ENCODE data around the gene NELFB.

Gene NELFB

GRCh38 chr9:137305798-137306065 is 50.6 kb downstream of the NELFB start:
- in situ Hi-C loops (cut with MboI; ENCODE audit: low sequenced_read_pairs, unreplicated experiment): no loop called here
- DNase-seq (ENCODE audit: low spot score): no peak
- TF ChIP-seq CTCF (IDR thresholded peaks at IDR 0.05; ENCODE audit: borderline replicate concordance, control extremely low read depth, extremely low read depth, insufficient read depth, missing control alignments): no peak

- in situ Hi-C loops (cut with MboI; ENCODE audit: low sequenced_read_pairs, unreplicated experiment): no loop called here
- no peak for DNase-seq (ENCODE audit: low spot score)
- TF ChIP-seq CTCF (IDR thresholded peaks at IDR 0.05; ENCODE audit: borderline replicate concordance, control extremely low read depth, extremely low read depth, insufficient read depth, missing control alignments): no peak
Observed at GRCh38 chr9:137306066-137306849, 51.1 kb downstream of the NELFB start.

- no peak for TF ChIP-seq CTCF (IDR thresholded peaks at IDR 0.05; ENCODE audit: borderline replicate concordance, control extremely low read depth, extremely low read depth, insufficient read depth, missing control alignments)
- in situ Hi-C loops (cut with MboI; ENCODE audit: low sequenced_read_pairs, unreplicated experiment): no loop called here
- DNase-seq (ENCODE audit: low spot score): no peak
Observed at GRCh38 chr9:137306850-137307254, 51.7 kb downstream of the NELFB start.

- TF ChIP-seq CTCF (IDR thresholded peaks at IDR 0.05; ENCODE audit: borderline replicate concordance, control extremely low read depth, extremely low read depth, insufficient read depth, missing control alignments): no peak
- in situ Hi-C loops (cut with MboI; ENCODE audit: low sequenced_read_pairs, unreplicated experiment): no loop called here
- DNase-seq (ENCODE audit: low spot score): no peak
Observed at GRCh38 chr9:137307255-137308056, 52.3 kb downstream of the NELFB start.

GRCh38 chr9:137308057-137308619 is 53.0 kb downstream of the NELFB start:
- in situ Hi-C loops (cut with MboI; ENCODE audit: low sequenced_read_pairs, unreplicated experiment): no loop called here
- DNase-seq (ENCODE audit: low spot score): no peak
- TF ChIP-seq CTCF (IDR thresholded peaks at IDR 0.05; ENCODE audit: borderline replicate concordance, control extremely low read depth, extremely low read depth, insufficient read depth, missing control alignments): no peak

- no peak for DNase-seq (ENCODE audit: low spot score)
- in situ Hi-C loops (cut with MboI; ENCODE audit: low sequenced_read_pairs, unreplicated experiment): no loop called here
- TF ChIP-seq CTCF (IDR thresholded peaks at IDR 0.05; ENCODE audit: borderline replicate concordance, control extremely low read depth, extremely low read depth, insufficient read depth, missing control alignments): no peak
Observed at GRCh38 chr9:137309368-137310188, 54.5 kb downstream of the NELFB start.

Data from GM13976 (cell line).